AG04450 (cell line): Measurements from ENCODE around the gene HIVEP3. TPM values are rescaled to one million over a fixed set of nuclear protein-coding genes. Genes with fewer than 3 reads are reported as not detected.
A peak's percentile ranks its signal among the peaks of the same experiment; 100 is the strongest.

ENCODE experiments used
- CTCF ChIA-PET: fragments of 300-600, 350-600 bp; formaldehyde crosslinking; extraction: SDS; loops from one replicate; lab custom pipeline; 2022; ENCODE audit warnings: antibody characterized with exemption, inconsistent platforms; lab: Charles Lee
- POLR2A ChIA-PET: fragments of 350-600 bp; formaldehyde crosslinking; extraction: SDS; loops from one replicate; lab custom pipeline; 2021; ENCODE audit warnings: antibody characterized with exemption, inconsistent platforms; lab: Yijun Ruan, JAX
- DNase-seq: peaks from one replicate; pipeline ENCODE4 v3.0.0-alpha.2; 2011; ENCODE audit warnings: low read depth, low spot score
- H3K27ac ChIP-seq: one replicate; pipeline ENCODE4 v1.5.1; 2012; ENCODE audit warnings: low read depth, low read length, control low read depth
- H3K27me3 ChIP-seq: one replicate; pipeline ENCODE4 v1.6.0; 2012; ENCODE audit warnings: low read length; ENCODE audit not compliant: control insufficient read depth, insufficient read depth
- H3K4me3 ChIP-seq: 2 replicates; pipeline ENCODE4 v1.5.1; 2011; ENCODE audit warnings: mild to moderate bottlenecking, low read depth, low read length, control low read depth
- H3K9me3 ChIP-seq: 2 replicates; pipeline ENCODE4 v1.5.1; 2012; ENCODE audit warnings: low read length; ENCODE audit not compliant: control insufficient read depth, insufficient read depth
- polyA plus RNA-seq: library from polyadenylated mRNA; depleted of rRNA; stranded (reverse); fragments of >200 nt; gene quantifications from 2 replicates; pipeline ENCODE4 v1.2.3, GENCODE V29; 2011
- TF ChIP-seq, protein P1 (sequence below): IDR thresholded peaks from 2 replicates; pipeline ENCODE4 v1.5.1; 2011; ENCODE audit warnings: low read depth, low read length, control low read depth, inconsistent platforms

HIVEP3 gene
- polyA plus RNA-seq, 1 experiment = 4.8 TPM

DNA sequence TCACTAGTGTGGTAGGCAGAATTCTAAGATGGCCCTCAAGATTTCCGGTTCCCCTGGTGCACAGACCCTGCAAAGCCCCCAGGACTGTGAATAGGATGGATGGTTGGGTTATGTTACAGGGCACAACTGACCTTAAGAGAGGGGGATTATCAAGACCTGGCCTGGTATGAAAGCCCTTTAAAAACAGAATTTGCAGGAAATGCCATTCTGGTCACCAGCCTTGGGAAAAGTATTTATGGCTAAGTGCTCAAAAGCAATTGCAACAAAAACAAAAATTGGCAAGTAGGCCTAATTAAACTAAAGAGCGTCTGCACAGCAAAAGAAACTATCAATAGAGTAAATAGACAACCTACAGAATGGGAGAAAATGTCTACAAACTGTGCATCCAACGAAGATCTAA is 289.6 kb downstream of the HIVEP3 start:
- Histone ChIP-seq H3K27ac (no peak overlapping the region), H3K9me3 (no peaks in the 10 kb centered on the region), H3K27me3 (no peaks in the 10 kb centered on the region), H3K4me3 (no peak overlapping the region)
- TF ChIP-seq, protein P1, sequence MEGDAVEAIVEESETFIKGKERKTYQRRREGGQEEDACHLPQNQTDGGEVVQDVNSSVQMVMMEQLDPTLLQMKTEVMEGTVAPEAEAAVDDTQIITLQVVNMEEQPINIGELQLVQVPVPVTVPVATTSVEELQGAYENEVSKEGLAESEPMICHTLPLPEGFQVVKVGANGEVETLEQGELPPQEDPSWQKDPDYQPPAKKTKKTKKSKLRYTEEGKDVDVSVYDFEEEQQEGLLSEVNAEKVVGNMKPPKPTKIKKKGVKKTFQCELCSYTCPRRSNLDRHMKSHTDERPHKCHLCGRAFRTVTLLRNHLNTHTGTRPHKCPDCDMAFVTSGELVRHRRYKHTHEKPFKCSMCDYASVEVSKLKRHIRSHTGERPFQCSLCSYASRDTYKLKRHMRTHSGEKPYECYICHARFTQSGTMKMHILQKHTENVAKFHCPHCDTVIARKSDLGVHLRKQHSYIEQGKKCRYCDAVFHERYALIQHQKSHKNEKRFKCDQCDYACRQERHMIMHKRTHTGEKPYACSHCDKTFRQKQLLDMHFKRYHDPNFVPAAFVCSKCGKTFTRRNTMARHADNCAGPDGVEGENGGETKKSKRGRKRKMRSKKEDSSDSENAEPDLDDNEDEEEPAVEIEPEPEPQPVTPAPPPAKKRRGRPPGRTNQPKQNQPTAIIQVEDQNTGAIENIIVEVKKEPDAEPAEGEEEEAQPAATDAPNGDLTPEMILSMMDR = no peak
- ChIA-PET POLR2A (no interaction called here), CTCF (interaction anchor here (1.1 kb wide), 1 partner anchor 545 kb away, joined by 3 read pairs; no protein-coding TSS in a partner anchor)
- no peak for DNase-seq

DNA sequence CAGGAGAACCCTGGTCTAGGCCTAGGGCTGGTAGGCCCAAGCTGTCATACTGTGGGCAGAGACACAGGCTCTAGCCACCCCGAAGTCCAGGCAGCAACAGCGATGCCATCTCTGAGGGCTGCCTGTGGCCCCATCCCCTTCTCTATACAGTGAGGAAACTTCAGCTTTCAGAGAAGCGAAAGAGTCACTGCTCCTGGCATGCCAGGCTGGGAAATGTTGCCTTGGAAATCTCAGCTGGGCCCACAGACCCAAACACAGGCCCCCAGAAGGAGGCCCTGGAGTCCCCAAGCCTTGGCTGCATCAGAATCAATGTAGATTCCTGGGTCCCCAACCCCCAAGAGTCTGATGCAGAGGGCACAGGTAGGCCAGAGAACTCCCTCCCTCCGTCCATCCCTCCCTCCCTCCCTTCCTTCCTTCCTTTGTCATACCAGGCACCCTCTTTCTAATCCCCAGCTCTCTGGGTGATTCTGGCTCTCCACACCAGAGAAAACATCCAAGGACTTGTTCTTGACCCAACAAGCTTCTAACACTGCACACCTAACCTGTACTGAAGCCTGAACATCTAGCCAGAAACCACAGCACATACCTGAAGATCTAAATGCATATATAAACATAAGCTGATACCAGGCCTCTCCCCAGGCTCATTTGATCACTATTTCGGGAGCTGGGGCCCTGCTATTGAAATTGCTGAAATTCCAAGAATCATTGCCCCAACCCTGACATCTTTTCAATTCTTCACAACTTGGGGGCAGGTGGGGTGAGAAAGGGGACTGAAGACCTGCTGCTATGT is 291.0 kb downstream of the HIVEP3 start:
- DNase-seq = no peak
- Histone ChIP-seq H3K9me3 (no peaks in the 10 kb centered on the region), H3K27me3 (no peaks in the 10 kb centered on the region), H3K4me3 (no peak overlapping the region), H3K27ac (no peak overlapping the region)
- ChIA-PET CTCF (interaction anchor here (1.1 kb wide), 1 partner anchor 546 kb away, joined by 3 read pairs; no protein-coding TSS in a partner anchor), POLR2A (no interaction called here)
- TF ChIP-seq, protein P1 = no peak

DNA sequence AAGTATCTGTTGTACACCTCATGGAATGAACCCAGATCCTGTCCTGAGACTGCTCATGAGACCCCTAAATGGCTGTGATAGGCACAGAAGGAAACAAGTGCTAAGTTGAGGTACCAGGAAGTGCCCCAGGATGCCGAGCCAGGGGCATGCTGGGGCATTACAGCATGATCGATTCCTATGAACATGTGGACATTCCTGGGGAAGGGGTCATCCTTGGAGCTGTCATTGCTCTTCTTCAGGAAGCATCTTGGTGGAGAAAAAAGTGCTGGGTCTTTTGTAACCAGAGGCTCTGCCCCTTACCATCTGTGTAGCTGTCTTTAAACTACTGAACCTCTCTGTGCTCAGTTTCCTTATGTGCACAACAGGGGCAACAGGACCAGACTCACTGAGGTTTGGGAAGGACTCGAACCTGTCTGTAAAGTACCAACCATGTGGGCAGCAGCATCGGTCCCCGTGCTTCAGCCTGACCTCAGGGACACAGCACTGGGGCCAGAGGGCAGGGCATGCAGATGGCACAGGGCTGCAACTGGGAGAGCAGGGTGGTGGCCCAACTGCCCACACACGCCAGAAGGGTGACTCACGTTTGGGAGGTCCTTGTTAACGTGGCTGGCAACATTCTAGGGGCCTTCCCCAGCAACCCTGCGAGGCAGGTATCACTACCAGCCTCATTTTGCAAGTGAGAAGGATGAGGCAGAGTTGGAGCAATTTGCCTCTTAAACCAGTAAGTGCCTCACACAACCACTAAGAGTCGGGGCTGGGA is 291.9 kb downstream of the HIVEP3 start:
- no peak for DNase-seq
- peak overlapping the region; percentile 2 for H3K27ac ChIP-seq
- TF ChIP-seq, protein P1 = no peak
- POLR2A ChIA-PET = no interaction called here
- no peaks in the 10 kb centered on the region for H3K9me3 ChIP-seq
- no peak overlapping the region for H3K4me3 ChIP-seq
- no peaks in the 10 kb centered on the region for H3K27me3 ChIP-seq
- CTCF ChIA-PET = interaction anchor here (1.6 kb wide), 1 partner anchor 53 kb away, joined by 3 read pairs; no protein-coding TSS in a partner anchor

DNA sequence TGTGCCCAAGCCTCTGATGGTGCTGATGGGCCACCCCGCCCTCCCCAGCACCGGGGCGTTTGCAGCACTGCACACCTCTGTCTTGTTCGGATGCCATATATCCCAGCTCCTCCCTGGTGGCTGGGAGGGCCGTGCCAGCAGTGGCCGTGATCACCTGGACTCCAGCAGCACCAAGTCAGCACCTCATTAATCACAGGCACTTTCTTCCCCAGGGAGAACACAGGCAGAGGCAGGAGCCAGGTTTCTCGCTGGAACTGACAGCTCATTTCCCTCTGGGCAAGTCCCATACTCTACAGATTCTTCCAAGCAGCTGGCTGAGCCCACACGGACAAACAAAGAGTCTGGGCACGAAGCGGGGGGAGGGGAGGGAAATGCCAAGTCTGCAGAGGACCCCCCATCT is 292.6 kb downstream of the HIVEP3 start:
- H3K4me3 ChIP-seq = no peak overlapping the region
- TF ChIP-seq, protein P1 = no peak
- CTCF ChIA-PET = interaction anchor here (1.6 kb wide), 1 partner anchor 52 kb away, joined by 3 read pairs; no protein-coding TSS in a partner anchor
- POLR2A ChIA-PET = no interaction called here
- no peaks in the 10 kb centered on the region for H3K27me3 ChIP-seq
- no peak for DNase-seq
- no peaks in the 10 kb centered on the region for H3K9me3 ChIP-seq
- no peak overlapping the region for H3K27ac ChIP-seq
